Measurements from ENCODE around the gene KRTAP1-1. TPM values are rescaled to one million over a fixed set of nuclear protein-coding genes. Genes with fewer than 3 reads are reported as not detected.

Gene KRTAP1-1
- total and polyA plus RNA-seq, 12 donors, result not detected

- intact Hi-C loops (cut with DNase I), result no loop called here
- Histone ChIP-seq H3K36me3 (no peaks in the 10 kb centered on the region), H3K4me3 (no peak overlapping the region), H3K27ac (no peak overlapping the region), H3K4me1 (no peaks in the 10 kb centered on the region), H3K27me3 (peaks cover 0 to 37% (median 25%) of the 10 kb centered on the region in 7 donors), H3K9me3 (peaks cover 0 to 10% (median 0%) of the 10 kb centered on the region in 11 donors)
- no peak for DNase-seq
- no peak for ATAC-seq
- TF ChIP-seq, protein P1, sequence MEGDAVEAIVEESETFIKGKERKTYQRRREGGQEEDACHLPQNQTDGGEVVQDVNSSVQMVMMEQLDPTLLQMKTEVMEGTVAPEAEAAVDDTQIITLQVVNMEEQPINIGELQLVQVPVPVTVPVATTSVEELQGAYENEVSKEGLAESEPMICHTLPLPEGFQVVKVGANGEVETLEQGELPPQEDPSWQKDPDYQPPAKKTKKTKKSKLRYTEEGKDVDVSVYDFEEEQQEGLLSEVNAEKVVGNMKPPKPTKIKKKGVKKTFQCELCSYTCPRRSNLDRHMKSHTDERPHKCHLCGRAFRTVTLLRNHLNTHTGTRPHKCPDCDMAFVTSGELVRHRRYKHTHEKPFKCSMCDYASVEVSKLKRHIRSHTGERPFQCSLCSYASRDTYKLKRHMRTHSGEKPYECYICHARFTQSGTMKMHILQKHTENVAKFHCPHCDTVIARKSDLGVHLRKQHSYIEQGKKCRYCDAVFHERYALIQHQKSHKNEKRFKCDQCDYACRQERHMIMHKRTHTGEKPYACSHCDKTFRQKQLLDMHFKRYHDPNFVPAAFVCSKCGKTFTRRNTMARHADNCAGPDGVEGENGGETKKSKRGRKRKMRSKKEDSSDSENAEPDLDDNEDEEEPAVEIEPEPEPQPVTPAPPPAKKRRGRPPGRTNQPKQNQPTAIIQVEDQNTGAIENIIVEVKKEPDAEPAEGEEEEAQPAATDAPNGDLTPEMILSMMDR (IDR thresholded peaks at IDR 0.05), result no peak
- WGBS, 2 donors, result 72 to 79% methylated on average over 3 of the region's 3 CpGs
Measured at GRCh38 chr17:41024697-41025096, 16.6 kb downstream of the KRTAP1-1 start.

DNA sequence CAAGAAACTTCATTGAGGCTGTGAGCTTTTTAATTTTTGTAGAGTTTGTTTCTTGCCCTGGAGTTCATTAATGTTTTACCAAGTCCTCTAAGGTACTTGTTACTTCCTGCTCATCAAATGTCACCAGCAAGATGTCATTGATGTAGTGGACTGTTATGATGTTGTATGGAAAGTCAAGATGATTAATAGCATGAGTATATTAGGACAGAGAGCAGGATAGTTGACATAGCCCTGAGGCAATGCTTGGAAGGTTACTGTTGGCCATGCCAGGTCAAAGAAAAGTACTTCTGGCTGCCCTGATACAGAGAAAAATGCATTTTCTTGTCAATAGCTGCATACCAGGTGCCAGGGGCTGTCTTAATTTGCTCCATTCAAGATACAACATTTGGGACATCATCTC is 20.9 kb downstream of the KRTAP1-1 start:
- no peak for DNase-seq
- H3K36me3 ChIP-seq, result no peaks in the 10 kb centered on the region
- ATAC-seq, result no peak
- TF ChIP-seq, protein P1 (IDR thresholded peaks at IDR 0.05), result no peak
- H3K9me3 ChIP-seq, result peaks cover 0 to 10% (median 0%) of the 10 kb centered on the region in 11 donors
- intact Hi-C loops (cut with DNase I), result no loop called here
- H3K27me3 ChIP-seq, result peaks cover 0 to 7% (median 0%) of the 10 kb centered on the region in 7 donors
- H3K4me3 ChIP-seq, result no peak overlapping the region
- H3K4me1 ChIP-seq, result no peaks in the 10 kb centered on the region
- no peak overlapping the region for H3K27ac ChIP-seq

DNA sequence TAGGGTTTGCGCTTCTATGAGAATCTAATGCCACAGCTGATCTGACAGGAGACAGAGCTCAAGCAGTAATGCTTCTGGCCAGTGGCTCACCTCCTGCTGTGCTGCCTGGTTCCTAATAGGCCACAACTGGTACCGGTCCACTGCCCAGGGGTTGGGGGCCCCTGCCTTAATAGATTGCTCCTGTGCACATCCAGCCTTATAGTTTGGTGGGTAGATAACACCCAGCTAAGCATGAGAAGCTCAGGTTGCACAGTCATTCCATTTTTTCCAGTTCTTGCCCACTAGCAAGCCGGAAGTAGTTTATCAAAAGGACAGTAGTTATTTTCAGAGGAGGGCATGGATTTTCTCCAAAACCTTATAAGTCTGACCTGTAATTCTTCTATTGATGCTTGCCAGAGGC is 21.8 kb downstream of the KRTAP1-1 start:
- DNase-seq (no peak), ATAC-seq (no peak)
- Histone ChIP-seq H3K27ac (no peak overlapping the region), H3K4me3 (no peak overlapping the region), H3K9me3 (peaks cover 0 to 10% (median 0%) of the 10 kb centered on the region in 11 donors), H3K4me1 (no peaks in the 10 kb centered on the region), H3K36me3 (no peaks in the 10 kb centered on the region), H3K27me3 (peaks cover 0 to 7% (median 0%) of the 10 kb centered on the region in 7 donors)
- 94 to 95% methylated on average over 3 of the region's 3 CpGs for WGBS, 2 donors
- TF ChIP-seq, protein P1 (IDR thresholded peaks at IDR 0.05), result no peak
- intact Hi-C loops (cut with DNase I), result no loop called here

- Histone ChIP-seq H3K27me3 (peaks cover 0 to 7% (median 0%) of the 10 kb centered on the region in 7 donors), H3K27ac (no peak overlapping the region), H3K4me1 (peaks cover 0 to 2% (median 0%) of the 10 kb centered on the region in 9 donors), H3K9me3 (peaks cover 0 to 10% (median 0%) of the 10 kb centered on the region in 11 donors), H3K4me3 (no peak overlapping the region), H3K36me3 (no peaks in the 10 kb centered on the region)
- TF ChIP-seq, protein P1 (IDR thresholded peaks at IDR 0.05), result no peak
- WGBS, 2 donors, result 72 to 73% methylated on average over 3 of the region's 3 CpGs
- no peak for ATAC-seq
- intact Hi-C loops (cut with DNase I), result no loop called here
- no peak for DNase-seq
Measured at GRCh38 chr17:41018541-41018940, 22.7 kb downstream of the KRTAP1-1 start.

All from heart right ventricle (tissue), 16 donors.